ENCODE data around the gene TUBA3E.
"Not testable (repeated sequence)": the region's sequence is repeated elsewhere in the genome, so short reads cannot be mapped to it uniquely, and the experiment has no call there.

The TUBA3E gene

GRCh38 chr2:130160131-130160530, 38.1 kb downstream of the TUBA3E start:
- DNase-seq (ENCODE audit: low read depth), result no peak
- H3K4me3 ChIP-seq (ENCODE audit: low read depth, low read length), result no peak overlapping the region
- no peak for TF ChIP-seq CTCF (IDR thresholded peaks at IDR 0.05; ENCODE audit: control insufficient read depth, extremely low read depth, insufficient read depth)

- H3K4me3 ChIP-seq (ENCODE audit: low read depth, low read length); DNase-seq (ENCODE audit: low read depth): not testable (repeated sequence)
Measured at GRCh38 chr2:130159376-130159775, 38.9 kb downstream of the TUBA3E start.

- TF ChIP-seq CTCF (IDR thresholded peaks at IDR 0.05; ENCODE audit: control insufficient read depth, extremely low read depth, insufficient read depth), result no peak
- H3K4me3 ChIP-seq (ENCODE audit: low read depth, low read length), result no peak overlapping the region
- no peak for DNase-seq (ENCODE audit: low read depth)
Measured at GRCh38 chr2:130158631-130159030, 39.6 kb downstream of the TUBA3E start.

GRCh38 chr2:130157825-130158514, 40.3 kb downstream of the TUBA3E start:
- H3K4me3 ChIP-seq (ENCODE audit: low read depth, low read length); DNase-seq (ENCODE audit: low read depth): not testable (repeated sequence)

- not testable (repeated sequence) for DNase-seq (ENCODE audit: low read depth); H3K4me3 ChIP-seq (ENCODE audit: low read depth, low read length)
Measured at GRCh38 chr2:130157354-130157753, 40.9 kb downstream of the TUBA3E start.

GRCh38 chr2:130156624-130157004, 41.6 kb downstream of the TUBA3E start:
- DNase-seq (ENCODE audit: low read depth), result no peak
- H3K4me3 ChIP-seq (ENCODE audit: low read depth, low read length), result no peak overlapping the region
- no peak for TF ChIP-seq CTCF (IDR thresholded peaks at IDR 0.05; ENCODE audit: control insufficient read depth, extremely low read depth, insufficient read depth)

- TF ChIP-seq CTCF (IDR thresholded peaks at IDR 0.05; ENCODE audit: control insufficient read depth, extremely low read depth, insufficient read depth), result peak; percentile 66
- DNase-seq (ENCODE audit: low read depth), result peak; percentile 72
- H3K4me3 ChIP-seq (ENCODE audit: low read depth, low read length), result not testable (repeated sequence)
Measured at GRCh38 chr2:130155956-130156623, 42.1 kb downstream of the TUBA3E start.

GRCh38 chr2:130154773-130155765, 43.2 kb downstream of the TUBA3E start:
- TF ChIP-seq CTCF (IDR thresholded peaks at IDR 0.05; ENCODE audit: control insufficient read depth, extremely low read depth, insufficient read depth), result no peak
- H3K4me3 ChIP-seq (ENCODE audit: low read depth, low read length), result no peak overlapping the region
- no peak for DNase-seq (ENCODE audit: low read depth)

GRCh38 chr2:130154423-130154770, 43.8 kb downstream of the TUBA3E start:
- not testable (repeated sequence) for H3K4me3 ChIP-seq (ENCODE audit: low read depth, low read length); DNase-seq (ENCODE audit: low read depth)

GRCh38 chr2:130153721-130154422, 44.4 kb downstream of the TUBA3E start:
- not testable (repeated sequence) for DNase-seq (ENCODE audit: low read depth); H3K4me3 ChIP-seq (ENCODE audit: low read depth, low read length)
